AG10803 (cell line): ENCODE measurements around the gene EML6.

Experiments used
- DNase-seq: peaks from one replicate; pipeline ENCODE4 v3.0.0; 2010; ENCODE audit warnings: low read depth
- H3K4me3 ChIP-seq: 2 replicates; pipeline ENCODE4 v1.5.1; 2011; ENCODE audit warnings: mild to moderate bottlenecking, low read length, control low read depth
- TF ChIP-seq, protein P1 (sequence below): conservative IDR thresholded peaks from 2 replicates; pipeline ENCODE4 v1.5.1; 2011; ENCODE audit warnings: mild to moderate bottlenecking, low read length, control low read depth, inconsistent platforms

Gene EML6

DNA sequence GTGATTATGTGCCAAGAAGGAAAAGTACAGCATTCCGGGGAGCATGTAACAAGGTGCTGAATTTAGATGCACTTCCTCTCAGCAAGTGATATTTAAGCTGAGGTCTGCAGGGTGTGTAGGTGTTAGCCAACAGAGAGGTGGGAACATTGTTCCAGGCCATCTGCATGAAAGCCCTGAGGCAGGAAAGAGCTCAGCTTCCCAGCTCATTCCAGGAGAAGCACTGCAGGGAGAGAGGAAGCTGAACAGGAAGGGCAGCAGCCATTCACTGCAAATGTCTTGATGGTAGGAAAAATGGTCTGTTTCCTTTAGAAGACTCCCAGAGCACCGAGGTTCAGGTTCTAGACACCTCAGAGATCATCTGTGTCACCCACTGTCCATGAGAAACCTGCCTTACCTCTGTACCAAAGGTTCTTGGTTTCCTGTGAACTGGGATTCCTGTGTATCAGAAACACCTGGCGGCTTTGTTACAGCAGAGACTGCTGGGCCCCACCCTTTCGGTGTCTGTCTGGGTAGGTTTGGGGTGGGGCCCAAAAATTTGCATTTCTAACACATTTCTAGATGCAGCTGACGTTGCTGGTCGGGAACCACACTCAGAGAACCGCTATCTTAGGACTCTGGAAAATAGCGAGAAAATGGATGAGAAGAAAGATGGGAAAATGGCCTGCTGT, 242.8 kb downstream of the EML6 start:
- DNase-seq, result no peak
- H3K4me3 ChIP-seq, result no peak overlapping the region
- TF ChIP-seq, protein P1, sequence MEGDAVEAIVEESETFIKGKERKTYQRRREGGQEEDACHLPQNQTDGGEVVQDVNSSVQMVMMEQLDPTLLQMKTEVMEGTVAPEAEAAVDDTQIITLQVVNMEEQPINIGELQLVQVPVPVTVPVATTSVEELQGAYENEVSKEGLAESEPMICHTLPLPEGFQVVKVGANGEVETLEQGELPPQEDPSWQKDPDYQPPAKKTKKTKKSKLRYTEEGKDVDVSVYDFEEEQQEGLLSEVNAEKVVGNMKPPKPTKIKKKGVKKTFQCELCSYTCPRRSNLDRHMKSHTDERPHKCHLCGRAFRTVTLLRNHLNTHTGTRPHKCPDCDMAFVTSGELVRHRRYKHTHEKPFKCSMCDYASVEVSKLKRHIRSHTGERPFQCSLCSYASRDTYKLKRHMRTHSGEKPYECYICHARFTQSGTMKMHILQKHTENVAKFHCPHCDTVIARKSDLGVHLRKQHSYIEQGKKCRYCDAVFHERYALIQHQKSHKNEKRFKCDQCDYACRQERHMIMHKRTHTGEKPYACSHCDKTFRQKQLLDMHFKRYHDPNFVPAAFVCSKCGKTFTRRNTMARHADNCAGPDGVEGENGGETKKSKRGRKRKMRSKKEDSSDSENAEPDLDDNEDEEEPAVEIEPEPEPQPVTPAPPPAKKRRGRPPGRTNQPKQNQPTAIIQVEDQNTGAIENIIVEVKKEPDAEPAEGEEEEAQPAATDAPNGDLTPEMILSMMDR, result no peak

DNA sequence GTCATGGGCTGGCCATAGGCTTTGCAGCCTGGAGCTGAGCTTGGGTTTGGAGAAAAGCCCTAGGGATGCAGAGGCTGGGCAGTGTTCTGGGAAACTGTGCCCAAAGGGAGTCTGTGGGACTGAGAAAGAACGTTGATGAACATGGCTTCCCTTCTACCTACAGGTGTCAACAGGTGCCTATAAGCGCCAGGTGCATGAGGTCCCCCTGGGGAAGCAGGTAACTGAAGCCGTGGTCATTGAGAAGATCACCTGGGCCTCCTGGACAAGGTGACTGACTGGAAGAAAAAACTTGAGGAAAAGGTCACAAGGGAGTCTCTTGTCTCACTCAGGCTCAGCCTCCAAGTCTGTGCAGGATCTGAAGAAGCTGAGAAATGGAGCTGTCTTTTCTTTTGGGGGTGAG, 243.4 kb downstream of the EML6 start:
- no peak for DNase-seq
- no peak overlapping the region for H3K4me3 ChIP-seq
- TF ChIP-seq, protein P1, result no peak

DNA sequence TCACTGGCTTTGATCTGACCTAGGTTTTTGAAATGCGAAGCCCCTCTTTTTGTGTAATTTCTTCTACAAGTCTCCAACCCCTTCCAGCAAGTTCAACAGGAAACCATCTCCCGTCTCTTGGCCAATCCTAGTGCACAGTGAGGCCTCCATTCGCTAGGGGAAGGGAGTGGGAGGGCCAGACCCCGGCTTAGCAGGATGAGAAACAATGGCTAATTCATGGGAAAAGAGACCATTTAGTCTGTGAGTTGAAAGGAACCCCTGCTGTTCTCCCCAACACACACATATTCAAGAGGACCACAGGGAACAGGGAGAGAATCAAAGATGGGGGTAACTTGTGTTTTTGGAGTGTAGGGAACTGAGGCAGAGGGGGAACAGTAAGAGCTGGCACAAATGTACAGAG, 243.8 kb downstream of the EML6 start:
- DNase-seq, result no peak
- TF ChIP-seq, protein P1, result no peak

DNA sequence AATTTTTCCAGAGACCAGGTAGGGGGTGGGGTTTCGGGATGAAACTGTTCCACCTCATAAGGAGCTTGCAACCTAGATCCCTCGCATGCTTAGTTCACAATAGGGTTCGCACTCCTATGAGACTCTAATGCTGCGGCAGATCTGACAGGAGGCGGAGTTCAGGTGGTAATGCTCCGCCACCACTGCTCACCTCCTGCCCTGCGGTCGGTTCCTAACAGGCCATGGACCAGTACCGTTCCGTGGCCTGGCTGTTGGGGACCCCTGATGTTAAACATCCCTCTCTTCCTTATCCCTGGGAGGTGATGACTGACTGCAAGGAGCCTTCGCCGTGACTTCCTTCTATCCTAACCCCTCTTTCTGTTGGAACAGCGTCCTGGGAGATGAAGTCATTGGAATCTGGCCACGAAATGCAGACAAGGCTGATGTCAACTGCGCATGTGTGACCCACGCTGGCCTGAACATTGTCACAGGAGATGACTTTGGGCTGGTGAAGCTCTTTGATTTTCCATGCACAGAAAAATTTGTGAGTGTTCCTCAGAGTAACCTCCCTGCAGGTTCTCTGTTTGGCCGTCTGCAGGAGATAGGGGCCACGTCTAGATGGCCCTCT, 244.4 kb downstream of the EML6 start:
- no peak overlapping the region for H3K4me3 ChIP-seq
- DNase-seq, result no peak
- TF ChIP-seq, protein P1, result no peak

More for the DNA sequence above, 243.8 kb downstream of the EML6 start:
- H3K4me3 ChIP-seq, result no peak overlapping the region

DNA sequence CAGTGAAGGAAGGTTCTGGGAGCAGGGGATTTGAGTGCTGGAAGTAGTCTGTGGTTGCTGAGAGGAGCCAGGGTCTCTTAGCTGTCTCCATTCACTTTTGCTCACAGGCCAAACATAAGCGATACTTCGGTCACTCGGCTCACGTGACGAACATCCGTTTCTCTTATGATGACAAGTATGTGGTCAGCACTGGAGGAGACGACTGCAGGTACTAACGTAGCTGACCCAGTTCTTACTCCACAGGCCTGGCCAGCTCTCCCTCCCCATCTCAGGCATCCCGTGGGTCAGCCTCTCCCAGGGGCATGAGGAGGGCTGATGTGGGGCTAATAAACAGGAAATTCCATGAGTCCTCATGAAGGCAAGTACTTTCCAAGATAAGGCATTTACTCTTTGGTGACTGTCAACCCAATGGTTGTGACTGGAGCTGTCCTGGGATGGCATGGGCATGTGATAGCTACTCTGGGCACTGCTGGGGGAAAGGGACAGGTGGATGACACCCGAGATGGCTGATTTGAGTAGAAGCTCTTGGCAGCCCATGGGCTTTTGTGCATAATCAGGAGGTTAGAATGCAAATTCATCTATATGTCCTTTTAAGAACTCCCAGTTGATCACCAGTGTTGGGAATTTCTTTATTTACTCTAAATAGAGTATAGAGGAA, 245.2 kb downstream of the EML6 start:
- TF ChIP-seq, protein P1, result no peak
- no peak for DNase-seq
- no peak overlapping the region for H3K4me3 ChIP-seq

DNA sequence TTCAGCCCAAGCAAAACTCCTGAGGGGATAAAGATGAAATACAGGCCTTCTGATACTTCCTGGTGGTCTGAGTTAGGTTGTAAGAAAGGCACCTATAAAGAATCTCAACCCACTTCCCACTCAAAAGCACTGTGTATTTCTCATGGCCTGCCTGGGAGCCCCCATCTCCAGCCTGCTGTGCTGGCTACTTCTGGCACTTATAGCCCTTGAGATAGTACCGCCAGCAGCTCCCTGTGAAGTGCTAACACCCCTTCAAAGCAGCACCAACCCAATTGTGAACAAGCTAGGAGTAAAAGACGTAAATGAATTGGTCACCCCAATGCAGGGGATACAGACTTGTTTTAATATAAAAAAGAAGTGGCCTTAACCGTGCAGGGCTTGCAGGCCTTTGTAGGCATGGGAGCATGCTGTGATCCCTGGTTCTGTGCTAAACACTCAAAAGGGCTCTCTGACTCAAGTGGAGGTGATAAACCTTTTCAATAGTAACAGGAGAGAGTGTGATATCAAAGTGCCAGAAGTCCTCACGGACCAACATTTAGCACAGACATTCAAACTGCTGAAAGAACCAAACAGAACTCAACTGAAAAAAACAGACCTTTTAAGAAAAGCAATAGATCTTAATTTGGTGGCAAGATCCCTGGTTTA, 246.0 kb downstream of the EML6 start:
- no peak for DNase-seq
- TF ChIP-seq, protein P1, result no peak
- no peak overlapping the region for H3K4me3 ChIP-seq
